Right kidney (tissue), 1 donor: ENCODE results near the gene PIGZ.

Source experiments
- DNase-seq: peaks from one replicate; pipeline ENCODE4 v3.0.0-alpha.2; 2016

PIGZ gene

GRCh38 chr3:196983186-196983585, 14.6 kb upstream of the PIGZ start:
- DNase-seq: no peak

- DNase-seq: no peak
These were observed 13.0 kb upstream of the PIGZ start for GRCh38 chr3:196981657-196982056.

- DNase-seq: no peak
These were observed 10.9 kb upstream of the PIGZ start for GRCh38 chr3:196979545-196979944.

- no peak for DNase-seq
These were observed 8.3 kb upstream of the PIGZ start for GRCh38 chr3:196976941-196977340.

GRCh38 chr3:196975349-196975748, 6.7 kb upstream of the PIGZ start:
- DNase-seq: no peak

GRCh38 chr3:196974661-196975060, 6.0 kb upstream of the PIGZ start:
- no peak for DNase-seq

- DNase-seq: no peak
These were observed 2.6 kb upstream of the PIGZ start for GRCh38 chr3:196971094-196971698.

- no peak for DNase-seq
These were observed 2.0 kb upstream of the PIGZ start for GRCh38 chr3:196970547-196971093.

- peak; percentile 80 for DNase-seq
These were observed 1.3 kb upstream of the PIGZ start for GRCh38 chr3:196969660-196970546.

- peak; percentile 65 for DNase-seq
These were observed 564 bp upstream of the PIGZ start for GRCh38 chr3:196969134-196969659.

GRCh38 chr3:196967412-196968232, 1.0 kb downstream of the PIGZ start:
- DNase-seq: peak; percentile 32

GRCh38 chr3:196966526-196967401, 1.9 kb downstream of the PIGZ start:
- peak; percentile 52 for DNase-seq

- no peak for DNase-seq
These were observed 2.8 kb downstream of the PIGZ start for GRCh38 chr3:196965804-196966173.

GRCh38 chr3:196965112-196965803, 3.4 kb downstream of the PIGZ start:
- DNase-seq: no peak

- DNase-seq: no peak
These were observed 5.0 kb downstream of the PIGZ start for GRCh38 chr3:196963631-196963953.

- no peak for DNase-seq
These were observed 5.6 kb downstream of the PIGZ start for GRCh38 chr3:196962930-196963630.

- DNase-seq: no peak
These were observed 6.3 kb downstream of the PIGZ start for GRCh38 chr3:196962108-196962929.

GRCh38 chr3:196954832-196955231, 13.8 kb downstream of the PIGZ start:
- DNase-seq: no peak

GRCh38 chr3:196951371-196951770, 17.3 kb downstream of the PIGZ start:
- DNase-seq: no peak
